NCI-H226 (cell line): Measurements from ENCODE around the gene SDC3.

Source experiments
- DNase-seq: peaks from one replicate; pipeline ENCODE4 v3.0.0-alpha.2; 2015

SDC3 gene

DNA sequence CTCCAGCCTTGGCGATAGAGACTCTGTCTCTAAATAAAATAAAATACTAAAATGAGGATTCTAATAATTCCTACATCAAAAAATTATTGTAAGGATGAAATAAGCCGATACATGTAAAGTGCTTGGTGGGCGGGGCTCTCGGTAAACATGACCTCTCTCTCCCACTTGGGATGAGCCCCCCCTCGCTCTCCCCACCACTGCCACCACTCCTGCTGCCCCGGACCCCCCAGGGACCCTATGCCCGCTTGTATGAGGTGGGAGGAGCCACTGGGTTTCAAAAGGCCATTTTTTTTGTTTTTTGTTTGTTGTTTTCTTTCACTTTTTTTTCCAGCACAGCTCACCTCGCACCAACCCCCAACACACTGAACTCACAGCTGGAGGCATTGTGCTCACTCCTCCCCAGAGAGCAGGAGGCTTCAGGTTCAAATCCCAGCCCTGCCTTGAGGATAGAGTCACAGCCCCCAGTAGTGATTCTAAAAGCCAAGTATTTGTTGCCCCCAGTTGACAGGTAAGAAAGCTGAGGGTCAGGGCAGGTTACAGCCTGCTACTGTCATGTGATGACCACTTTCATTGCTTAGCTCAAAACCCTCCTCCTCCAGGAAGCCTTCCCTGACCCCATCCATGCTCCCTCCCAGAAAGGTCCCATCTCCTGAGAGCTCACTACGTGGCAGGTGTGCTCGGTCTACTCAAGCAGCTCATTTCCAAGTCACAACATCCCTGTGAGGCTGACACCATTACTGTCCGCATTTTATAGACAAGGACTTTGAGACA, 4.2 kb downstream of the SDC3 start:
- no peak for DNase-seq

DNA sequence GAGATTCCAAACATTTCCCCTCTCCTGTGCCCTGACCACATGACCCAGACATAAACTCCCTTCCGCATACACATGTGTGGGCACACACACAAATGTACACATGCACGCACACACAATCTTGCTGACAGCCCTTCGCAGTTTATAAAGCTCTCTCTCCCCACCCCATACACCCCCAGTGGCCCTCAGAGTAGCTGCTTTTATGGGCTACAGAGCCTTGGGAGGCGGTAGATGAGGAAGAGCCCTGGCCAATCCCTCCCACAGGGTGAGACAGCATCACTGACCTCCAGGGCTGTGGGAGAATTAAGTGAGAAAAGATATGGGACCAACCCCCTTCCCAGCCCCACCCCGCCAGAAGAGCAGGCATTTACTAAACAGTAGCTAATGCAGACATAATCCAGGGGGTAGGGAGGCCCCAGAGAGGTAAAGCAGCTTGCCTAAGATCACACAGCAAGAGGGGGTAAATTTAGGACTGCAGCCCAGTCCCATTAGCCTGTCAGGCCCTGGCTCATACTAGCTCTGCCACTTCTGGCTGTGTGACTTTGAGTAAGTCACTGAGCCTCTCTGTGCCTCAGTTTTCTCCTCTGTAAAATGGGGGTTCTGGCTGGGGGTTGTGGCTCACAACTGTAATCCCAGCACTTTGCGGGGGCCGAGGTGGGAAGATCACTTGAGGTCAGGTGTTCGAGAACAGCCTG, 5.1 kb downstream of the SDC3 start:
- peak; percentile 35 for DNase-seq

DNA sequence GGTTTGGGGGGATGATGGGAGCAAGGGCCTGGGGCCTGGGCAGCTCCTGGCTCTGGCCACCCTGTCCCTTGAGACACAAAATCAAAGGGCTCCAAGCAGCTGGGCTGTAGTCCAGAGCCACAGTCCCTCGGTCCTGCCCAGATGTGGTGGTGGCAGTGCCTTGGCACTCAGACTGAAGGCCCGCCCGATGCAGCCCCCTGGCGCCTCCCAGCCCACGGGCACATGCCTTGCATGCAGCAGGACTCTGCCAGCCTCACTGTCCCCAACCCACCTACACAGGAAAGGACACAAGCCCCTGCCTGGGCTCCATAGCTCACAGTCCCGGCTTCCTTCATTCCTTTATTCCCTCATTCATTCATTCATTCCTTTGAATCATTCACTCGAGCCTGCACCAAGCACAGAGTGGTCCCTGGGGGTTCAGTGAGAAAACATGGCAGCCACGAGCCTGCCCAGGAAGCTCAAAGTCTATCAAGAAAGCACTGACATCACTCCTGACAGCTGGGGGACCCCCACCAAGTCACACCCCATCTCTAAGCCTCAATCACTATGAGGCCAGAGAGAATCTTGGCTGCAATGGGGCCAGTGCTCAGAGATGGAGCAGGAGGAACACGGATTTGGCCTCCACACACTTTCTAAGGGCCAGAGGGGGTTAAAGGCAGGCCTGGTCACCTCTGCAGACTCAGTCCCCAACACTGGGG, 5.8 kb downstream of the SDC3 start:
- DNase-seq, result no peak

GRCh38 chr1:30901798-30902581, 6.6 kb downstream of the SDC3 start:
- no peak for DNase-seq

- no peak for DNase-seq
Measured at GRCh38 chr1:30900931-30901560, 7.5 kb downstream of the SDC3 start.

GRCh38 chr1:30900486-30900885, 8.1 kb downstream of the SDC3 start:
- no peak for DNase-seq

DNA sequence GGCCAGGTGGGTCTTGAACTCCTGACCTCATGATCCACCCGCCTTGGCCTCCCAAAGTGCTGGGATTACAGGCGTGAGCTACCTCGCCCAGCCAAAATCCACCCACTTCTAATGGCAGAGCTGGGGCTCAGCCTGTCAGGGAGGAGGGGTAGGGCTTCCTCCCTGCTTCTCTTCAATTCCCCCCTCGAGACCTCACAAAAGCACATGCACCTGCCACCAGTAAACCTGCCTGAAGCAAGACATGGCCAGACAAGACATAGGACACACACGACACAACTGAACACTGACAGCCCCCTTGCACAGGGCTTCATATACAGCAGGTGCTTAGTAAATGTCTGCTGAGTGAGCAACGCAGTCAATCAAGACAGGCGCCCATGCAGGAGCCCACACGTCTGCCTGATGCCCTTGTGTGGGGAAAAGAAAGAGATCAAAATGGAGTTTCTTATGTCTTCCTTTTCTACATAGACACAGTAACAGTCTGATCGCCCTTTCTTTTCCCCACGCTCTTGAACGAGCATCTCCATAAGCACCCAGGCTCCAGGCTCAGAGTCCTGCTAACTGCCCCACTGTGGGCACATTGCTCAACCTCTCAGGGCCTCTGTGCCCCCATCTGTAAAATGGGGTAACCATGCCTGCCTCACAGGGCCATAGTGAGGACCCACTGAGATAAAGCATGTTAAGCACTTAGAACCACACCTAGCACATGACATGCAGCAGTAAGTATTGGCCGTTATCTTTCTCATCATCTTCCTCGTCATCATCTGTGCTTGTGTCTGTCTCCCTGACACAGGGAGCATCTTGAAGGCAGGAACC, 8.8 kb downstream of the SDC3 start:
- no peak for DNase-seq

- DNase-seq, result no peak
Measured at GRCh38 chr1:30898031-30898815, 10.3 kb downstream of the SDC3 start.

DNA sequence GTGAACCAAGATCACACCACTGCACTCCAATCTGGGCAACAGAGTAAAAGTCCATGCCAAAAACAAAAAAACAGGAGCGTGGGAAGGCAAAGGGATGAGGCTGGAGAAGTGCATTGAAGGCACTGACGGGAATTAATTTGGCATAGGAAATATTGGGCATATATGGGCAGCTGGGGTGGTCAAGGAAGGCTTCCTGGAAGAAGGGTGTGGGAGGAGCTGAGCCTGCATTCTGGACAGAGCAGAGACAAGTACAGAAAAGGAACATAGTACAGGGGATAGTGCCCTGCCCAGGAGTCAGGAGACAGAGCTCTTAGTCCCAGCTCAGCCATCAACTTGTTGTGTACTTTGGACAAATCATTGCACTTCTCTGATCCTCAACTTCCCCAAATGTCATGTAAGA, 11.7 kb downstream of the SDC3 start:
- DNase-seq, result no peak

DNA sequence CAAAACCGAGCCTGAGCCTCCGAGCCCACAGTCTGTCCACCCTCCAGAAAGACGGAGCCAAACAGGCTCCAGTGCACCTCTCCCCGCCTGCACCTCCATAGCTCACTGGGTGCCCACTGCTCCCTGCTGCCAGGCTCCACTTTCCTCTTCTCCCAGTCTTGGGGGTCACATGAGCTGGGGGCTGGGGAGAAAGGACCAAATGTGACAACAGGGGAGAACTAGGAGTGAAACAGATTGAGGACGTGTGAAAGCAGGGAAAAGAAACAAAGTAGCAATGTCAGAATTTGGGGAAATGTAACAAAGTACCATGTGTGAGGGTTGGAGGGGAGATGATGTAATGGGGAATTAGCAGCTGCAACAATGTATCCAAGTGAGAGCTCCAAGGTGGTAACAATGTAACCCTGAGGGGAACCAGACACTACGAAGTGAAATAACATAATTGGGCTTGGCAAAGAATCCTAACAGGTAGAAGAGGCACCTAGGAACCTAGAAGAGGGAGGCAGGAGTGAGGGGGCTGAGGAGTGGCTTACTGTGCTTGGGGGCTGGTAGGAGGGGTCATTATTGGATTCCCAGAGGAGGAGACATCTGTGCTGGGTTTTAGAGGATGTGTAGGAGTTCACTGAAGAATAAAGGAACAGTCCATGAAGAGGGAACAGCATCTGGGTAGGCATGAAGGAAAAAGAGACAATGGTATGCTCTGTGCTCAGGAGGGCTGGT, 12.5 kb downstream of the SDC3 start:
- DNase-seq, result no peak

DNA sequence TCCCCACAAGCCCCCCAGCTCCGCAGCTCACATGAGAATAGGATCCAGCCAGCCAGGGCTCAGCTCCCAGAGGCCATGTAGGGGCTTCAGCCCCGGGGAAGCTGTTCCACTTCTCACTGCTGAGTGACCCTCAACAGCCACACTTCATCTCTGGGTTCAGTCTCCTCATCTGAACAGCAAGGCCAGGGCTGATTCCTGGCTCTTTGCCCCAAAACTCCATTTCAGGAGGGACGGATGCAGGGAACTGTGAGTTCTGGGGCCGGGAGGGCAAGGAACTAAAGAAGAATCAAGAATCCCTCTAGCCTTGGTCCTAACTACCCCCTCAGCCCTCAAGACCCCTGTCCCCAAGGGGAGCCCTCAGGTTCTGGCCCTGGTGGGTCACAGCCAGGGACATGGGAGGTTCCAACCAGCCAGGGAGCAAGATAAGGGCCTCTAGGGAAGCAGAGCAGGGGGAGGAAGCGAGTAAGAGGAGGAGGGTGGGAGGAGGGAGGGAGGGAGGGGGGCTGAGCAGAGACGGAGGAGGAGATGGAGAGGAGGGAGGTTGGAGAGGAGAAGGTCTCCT, 13.1 kb downstream of the SDC3 start:
- no peak for DNase-seq

DNA sequence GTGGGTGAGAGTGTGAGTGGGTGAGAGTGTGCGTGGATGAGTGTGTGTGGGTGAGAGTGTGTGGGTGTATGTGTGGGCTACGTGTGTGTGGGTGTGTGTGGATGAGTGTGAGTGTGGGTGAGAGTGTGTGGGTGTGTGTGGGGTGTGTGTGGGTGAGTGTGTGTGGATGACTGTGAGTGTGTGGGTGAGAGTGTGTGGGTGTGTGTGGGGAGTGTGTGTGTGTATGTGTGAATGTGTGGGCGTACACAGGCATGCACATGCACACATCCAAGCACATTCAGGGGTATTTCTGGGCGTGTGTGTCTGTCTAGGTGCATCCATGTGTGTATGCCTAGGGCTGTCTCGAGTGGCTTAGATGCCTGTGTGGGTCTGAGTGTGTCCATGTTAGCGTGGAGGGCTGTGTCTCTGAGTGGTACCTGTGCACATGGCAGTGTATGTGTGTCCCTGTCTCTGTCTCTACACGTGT, 14.0 kb downstream of the SDC3 start:
- DNase-seq, result no peak

- no peak for DNase-seq
Measured at GRCh38 chr1:30893776-30894507, 14.6 kb downstream of the SDC3 start.

- DNase-seq, result no peak
Measured at GRCh38 chr1:30892671-30893073, 15.9 kb downstream of the SDC3 start.

DNA sequence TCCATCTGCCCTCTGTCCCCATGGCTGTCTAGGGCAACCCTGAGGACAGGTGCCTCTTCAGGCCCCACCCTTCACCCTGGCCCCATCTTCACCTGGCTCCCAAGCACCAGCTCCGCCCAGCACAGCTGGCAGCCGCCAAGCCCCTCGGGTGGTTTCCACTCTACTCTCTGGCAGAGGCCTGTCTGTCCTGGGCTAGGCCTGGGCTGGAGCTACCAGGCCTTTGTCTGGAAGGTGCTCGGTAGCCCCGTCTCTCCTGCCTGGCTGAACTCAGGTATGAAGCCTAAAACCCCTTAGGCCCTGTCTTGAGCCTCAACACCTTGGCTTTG, 17.4 kb downstream of the SDC3 start:
- DNase-seq, result no peak

GRCh38 chr1:30890502-30891226, 17.9 kb downstream of the SDC3 start:
- no peak for DNase-seq

- no peak for DNase-seq
Measured at GRCh38 chr1:30889511-30889910, 19.0 kb downstream of the SDC3 start.

- no peak for DNase-seq
Measured at GRCh38 chr1:30888975-30889374, 19.6 kb downstream of the SDC3 start.

DNA sequence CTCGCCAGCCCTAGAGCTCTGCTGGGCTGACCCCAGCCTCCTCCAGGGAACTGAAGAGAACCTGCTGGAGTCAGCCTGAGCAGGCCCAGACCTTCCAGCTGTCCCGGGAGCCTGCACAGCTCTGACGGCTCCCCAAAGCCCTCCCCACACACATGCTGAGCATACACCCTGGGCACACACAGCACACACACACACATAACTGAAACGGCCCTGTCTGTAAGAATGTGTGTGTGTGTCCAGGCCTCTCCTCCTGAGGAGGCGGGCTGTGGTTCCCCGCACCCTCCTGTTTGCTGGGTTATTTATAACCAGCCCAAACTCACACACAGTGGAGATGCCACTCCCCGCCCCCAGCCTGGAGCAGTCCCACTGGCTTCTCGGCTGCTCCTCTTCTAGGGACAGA, 20.2 kb downstream of the SDC3 start:
- no peak for DNase-seq
